Measurements from ENCODE around the gene FBXO41.
A peak's percentile ranks its signal among the peaks of the same experiment; 100 is the strongest.

FBXO41 gene

GRCh38 chr2:73255907-73256617 lies 28.2 kb downstream of the FBXO41 start:
- peak; percentile 13 for DNase-seq (ENCODE audit: low spot score)
- TF ChIP-seq CTCF (IDR thresholded peaks at IDR 0.05; ENCODE audit: extremely low read depth, insufficient read depth, missing control alignments) = no peak
- in situ Hi-C loops (cut with MboI; ENCODE audit: low pct_unique_long_range_greater_than_20kb, low sequenced_read_pairs, unreplicated experiment) = no loop called here

GRCh38 chr2:73255007-73255644 lies 29.2 kb downstream of the FBXO41 start:
- no peak for TF ChIP-seq CTCF (IDR thresholded peaks at IDR 0.05; ENCODE audit: extremely low read depth, insufficient read depth, missing control alignments)
- no peak for DNase-seq (ENCODE audit: low spot score)
- in situ Hi-C loops (cut with MboI; ENCODE audit: low pct_unique_long_range_greater_than_20kb, low sequenced_read_pairs, unreplicated experiment) = no loop called here

GRCh38 chr2:73254343-73255006 lies 29.8 kb downstream of the FBXO41 start:
- no peak for DNase-seq (ENCODE audit: low spot score)
- in situ Hi-C loops (cut with MboI; ENCODE audit: low pct_unique_long_range_greater_than_20kb, low sequenced_read_pairs, unreplicated experiment) = no loop called here
- no peak for TF ChIP-seq CTCF (IDR thresholded peaks at IDR 0.05; ENCODE audit: extremely low read depth, insufficient read depth, missing control alignments)

- no peak for TF ChIP-seq CTCF (IDR thresholded peaks at IDR 0.05; ENCODE audit: extremely low read depth, insufficient read depth, missing control alignments)
- in situ Hi-C loops (cut with MboI; ENCODE audit: low pct_unique_long_range_greater_than_20kb, low sequenced_read_pairs, unreplicated experiment) = no loop called here
- no peak for DNase-seq (ENCODE audit: low spot score)
Measured at GRCh38 chr2:73253901-73254300, 30.4 kb downstream of the FBXO41 start.

GRCh38 chr2:73253400-73253799 lies 30.9 kb downstream of the FBXO41 start:
- TF ChIP-seq CTCF (IDR thresholded peaks at IDR 0.05; ENCODE audit: extremely low read depth, insufficient read depth, missing control alignments) = no peak
- in situ Hi-C loops (cut with MboI; ENCODE audit: low pct_unique_long_range_greater_than_20kb, low sequenced_read_pairs, unreplicated experiment) = no loop called here
- no peak for DNase-seq (ENCODE audit: low spot score)

GRCh38 chr2:73252238-73253027 lies 31.8 kb downstream of the FBXO41 start:
- in situ Hi-C loops (cut with MboI; ENCODE audit: low pct_unique_long_range_greater_than_20kb, low sequenced_read_pairs, unreplicated experiment) = no loop called here
- DNase-seq (ENCODE audit: low spot score) = no peak
- no peak for TF ChIP-seq CTCF (IDR thresholded peaks at IDR 0.05; ENCODE audit: extremely low read depth, insufficient read depth, missing control alignments)
